ENCODE results near the gene CLASP1.

GRCh38 chr2:121627525-121628050, 21.7 kb downstream of the CLASP1 start:
- no peak for TF ChIP-seq CTCF (IDR thresholded peaks at IDR 0.05)
- no peak for TF ChIP-seq POLR2A (IDR thresholded peaks at IDR 0.05)
